Panc1 (cell line): Measurements from ENCODE around the gene ABLIM2. TPM values are rescaled to one million over a fixed set of nuclear protein-coding genes. Genes with fewer than 3 reads are reported as not detected.

Experiments used
- ATAC-seq: fragments of 200-7000 bp; cut with Tn5 transposase; 2 replicates; pipeline ENCODE4 v1.9.1; 2020; ENCODE audit warnings: mild to moderate bottlenecking, moderate library complexity
- BruUV-seq: library from RNA; stranded (reverse); fragments of 400-500 nt; replicated peaks from 2 replicates; lab custom pipeline; 2021; lab: Mats Ljungman, UMichigan
- CTCF ChIA-PET: fragments of 300-600 bp; sonication (Branson Sonifier 250); formaldehyde crosslinking; loops from one replicate; lab custom pipeline; 2022; ENCODE audit warnings: antibody characterized with exemption; lab: Charles Lee
- POLR2A ChIA-PET: fragments of 300-600 bp; sonication (Branson Sonifier 250); formaldehyde crosslinking; loops from one replicate; lab custom pipeline; 2022; ENCODE audit warnings: antibody characterized with exemption; lab: Charles Lee
- DNase-seq: peaks from one replicate; pipeline ENCODE4 v3.0.0-alpha.2; 2010; ENCODE audit warnings: low read depth, low spot score
- H3K27ac ChIP-seq: 2 replicates; pipeline ENCODE4 v1.5.1; 2011; ENCODE audit warnings: mild to moderate bottlenecking, low read length, inconsistent platforms
- H3K27me3 ChIP-seq: fragments of 200-500 bp; sonication (Bioruptor generic); 2 replicates; pipeline ENCODE4 v1.6.0; 2014; ENCODE audit warnings: low read length, inconsistent platforms; ENCODE audit not compliant: control insufficient read depth, insufficient read depth
- H3K36me3 ChIP-seq: fragments of 200-500 bp; sonication (Bioruptor generic); 2 replicates; pipeline ENCODE4 v1.5.1; 2014; ENCODE audit warnings: inconsistent platforms, mild to moderate bottlenecking, low read length, moderate library complexity; ENCODE audit not compliant: control insufficient read depth, insufficient read depth
- H3K4me1 ChIP-seq: 2 replicates; pipeline ENCODE4 v1.5.1; 2011; ENCODE audit warnings: inconsistent platforms, mild to moderate bottlenecking, low read length, moderate library complexity; ENCODE audit not compliant: control insufficient read depth, insufficient read depth
- H3K4me3 ChIP-seq, 2 experiments: 2 replicates each; pipeline ENCODE4 v1.5.1; 2011 to 2012; ENCODE audit warnings: low read depth in 2 of 2, low read length in 2 of 2, mild to moderate bottlenecking in 2 of 2, inconsistent platforms in 1 of 2, moderate library complexity in 1 of 2
- H3K9me3 ChIP-seq: fragments of 200-500 bp; sonication (Bioruptor generic); 2 replicates; pipeline ENCODE4 v1.5.1; 2014; ENCODE audit warnings: low read depth, mild to moderate bottlenecking, inconsistent platforms, low read length, moderate library complexity; ENCODE audit not compliant: control insufficient read depth, insufficient read depth
- POLR2AphosphoS5 ChIP-seq: IDR thresholded peaks from 2 replicates; pipeline ENCODE4 v1.6.1; 2012; ENCODE audit warnings: mild to moderate bottlenecking, low read depth, low read length, moderate library complexity
- SIN3A ChIP-seq: IDR thresholded peaks from 2 replicates; pipeline ENCODE4 v1.6.1; 2012; ENCODE audit warnings: low read depth, mild to moderate bottlenecking, low read length, moderate library complexity, borderline replicate concordance; ENCODE audit not compliant: insufficient read depth
- TCF7L2 ChIP-seq: IDR thresholded peaks from 2 replicates; pipeline ENCODE4 v1.6.1; 2011; ENCODE audit warnings: mild to moderate bottlenecking, low read depth, low read length, inconsistent platforms
- in situ Hi-C: cut with HindIII; loops from 2 replicates; pipeline ENCODE4 v1.10.0; 2016; ENCODE audit warnings: low sequenced_read_pairs, low pct_unique_long_range_greater_than_20kb
- intact Hi-C: fragments of 100-400 bp; cut with micrococcal nuclease; formaldehyde crosslinking; loops from one replicate; pipeline ENCODE4 v1.10.0; 2022; ENCODE audit not compliant: unreplicated experiment
- total RNA-seq: library from RNA; stranded (reverse); gene quantifications from one replicate; pipeline ENCODE4 v1.2.1, GENCODE V29; 2021; ENCODE audit not compliant: unreplicated experiment
- TF ChIP-seq, protein P1 (sequence below), 2 experiments: IDR thresholded peaks; 2 replicates each; pipeline ENCODE4 v1.6.1; 2011 to 2012; ENCODE audit warnings: low read depth in 2 of 2, control low read depth in 1 of 2, low read length in 1 of 2, mild to moderate bottlenecking in 1 of 2, moderate library complexity in 1 of 2; ENCODE audit not compliant: insufficient read depth in 1 of 2
- TF ChIP-seq, protein P2 (sequence below): fragments of 450-650 bp; IDR thresholded peaks from 2 replicates; pipeline ENCODE4 v1.5.1; 2017; ENCODE audit warnings: mild to moderate bottlenecking

The ABLIM2 gene
- total RNA-seq, 1 experiment from 2014 or later: 0.64 TPM

DNA sequence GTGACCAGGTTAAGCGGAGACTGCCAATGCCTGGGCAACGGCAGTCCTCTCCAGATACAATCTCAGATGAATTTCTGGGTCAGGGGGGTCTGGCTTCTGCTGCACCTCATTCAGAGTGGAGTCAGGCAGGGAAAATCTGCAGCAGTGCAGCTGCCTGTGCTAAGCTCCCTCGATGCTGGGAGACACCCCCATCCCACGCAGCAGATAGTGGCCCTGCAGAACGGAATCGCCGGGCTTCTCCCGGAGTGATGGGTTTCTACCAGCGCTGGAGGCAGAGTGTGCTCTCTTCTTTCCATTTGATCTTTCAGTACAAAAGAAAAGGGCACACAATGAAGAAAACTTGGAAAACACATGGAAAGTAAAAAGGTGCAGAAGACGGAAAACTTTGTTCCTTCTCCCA, 5.2 kb downstream of the ABLIM2 start:
- intact Hi-C loops (no loop called here), in situ Hi-C loops (no loop called here)
- H3K27me3 ChIP-seq: no peaks in the 10 kb centered on the region
- DNase-seq (no peak), ATAC-seq (no peak)
- POLR2A ChIA-PET: interaction anchor here (0.7 kb wide), 1 partner anchor 76 kb away, joined by 5 read pairs; no protein-coding TSS in a partner anchor
- TF ChIP-seq POLR2AphosphoS5 (no peak), TCF7L2 (no peak), SIN3A (no peak)
- TF ChIP-seq, protein P1, sequence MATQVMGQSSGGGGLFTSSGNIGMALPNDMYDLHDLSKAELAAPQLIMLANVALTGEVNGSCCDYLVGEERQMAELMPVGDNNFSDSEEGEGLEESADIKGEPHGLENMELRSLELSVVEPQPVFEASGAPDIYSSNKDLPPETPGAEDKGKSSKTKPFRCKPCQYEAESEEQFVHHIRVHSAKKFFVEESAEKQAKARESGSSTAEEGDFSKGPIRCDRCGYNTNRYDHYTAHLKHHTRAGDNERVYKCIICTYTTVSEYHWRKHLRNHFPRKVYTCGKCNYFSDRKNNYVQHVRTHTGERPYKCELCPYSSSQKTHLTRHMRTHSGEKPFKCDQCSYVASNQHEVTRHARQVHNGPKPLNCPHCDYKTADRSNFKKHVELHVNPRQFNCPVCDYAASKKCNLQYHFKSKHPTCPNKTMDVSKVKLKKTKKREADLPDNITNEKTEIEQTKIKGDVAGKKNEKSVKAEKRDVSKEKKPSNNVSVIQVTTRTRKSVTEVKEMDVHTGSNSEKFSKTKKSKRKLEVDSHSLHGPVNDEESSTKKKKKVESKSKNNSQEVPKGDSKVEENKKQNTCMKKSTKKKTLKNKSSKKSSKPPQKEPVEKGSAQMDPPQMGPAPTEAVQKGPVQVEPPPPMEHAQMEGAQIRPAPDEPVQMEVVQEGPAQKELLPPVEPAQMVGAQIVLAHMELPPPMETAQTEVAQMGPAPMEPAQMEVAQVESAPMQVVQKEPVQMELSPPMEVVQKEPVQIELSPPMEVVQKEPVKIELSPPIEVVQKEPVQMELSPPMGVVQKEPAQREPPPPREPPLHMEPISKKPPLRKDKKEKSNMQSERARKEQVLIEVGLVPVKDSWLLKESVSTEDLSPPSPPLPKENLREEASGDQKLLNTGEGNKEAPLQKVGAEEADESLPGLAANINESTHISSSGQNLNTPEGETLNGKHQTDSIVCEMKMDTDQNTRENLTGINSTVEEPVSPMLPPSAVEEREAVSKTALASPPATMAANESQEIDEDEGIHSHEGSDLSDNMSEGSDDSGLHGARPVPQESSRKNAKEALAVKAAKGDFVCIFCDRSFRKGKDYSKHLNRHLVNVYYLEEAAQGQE (IDR thresholded peaks at IDR 0.05; ENCODE audit: insufficient read depth in 1 of 2, low read depth in 2 of 2, low read length in 1 of 2): no peak
- TF ChIP-seq, protein P2, sequence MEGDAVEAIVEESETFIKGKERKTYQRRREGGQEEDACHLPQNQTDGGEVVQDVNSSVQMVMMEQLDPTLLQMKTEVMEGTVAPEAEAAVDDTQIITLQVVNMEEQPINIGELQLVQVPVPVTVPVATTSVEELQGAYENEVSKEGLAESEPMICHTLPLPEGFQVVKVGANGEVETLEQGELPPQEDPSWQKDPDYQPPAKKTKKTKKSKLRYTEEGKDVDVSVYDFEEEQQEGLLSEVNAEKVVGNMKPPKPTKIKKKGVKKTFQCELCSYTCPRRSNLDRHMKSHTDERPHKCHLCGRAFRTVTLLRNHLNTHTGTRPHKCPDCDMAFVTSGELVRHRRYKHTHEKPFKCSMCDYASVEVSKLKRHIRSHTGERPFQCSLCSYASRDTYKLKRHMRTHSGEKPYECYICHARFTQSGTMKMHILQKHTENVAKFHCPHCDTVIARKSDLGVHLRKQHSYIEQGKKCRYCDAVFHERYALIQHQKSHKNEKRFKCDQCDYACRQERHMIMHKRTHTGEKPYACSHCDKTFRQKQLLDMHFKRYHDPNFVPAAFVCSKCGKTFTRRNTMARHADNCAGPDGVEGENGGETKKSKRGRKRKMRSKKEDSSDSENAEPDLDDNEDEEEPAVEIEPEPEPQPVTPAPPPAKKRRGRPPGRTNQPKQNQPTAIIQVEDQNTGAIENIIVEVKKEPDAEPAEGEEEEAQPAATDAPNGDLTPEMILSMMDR: no peak
- H3K9me3 ChIP-seq: no peaks in the 10 kb centered on the region
- no peaks in the 10 kb centered on the region for H3K36me3 ChIP-seq
- CTCF ChIA-PET: no interaction called here
- H3K4me3 ChIP-seq: no peak overlapping the region
- peaks cover 3% of the 10 kb centered on the region; the same call in 1 of the 2 replicates for H3K4me1 ChIP-seq
- BruUV-seq: no TSS peak
- no peak overlapping the region for H3K27ac ChIP-seq

DNA sequence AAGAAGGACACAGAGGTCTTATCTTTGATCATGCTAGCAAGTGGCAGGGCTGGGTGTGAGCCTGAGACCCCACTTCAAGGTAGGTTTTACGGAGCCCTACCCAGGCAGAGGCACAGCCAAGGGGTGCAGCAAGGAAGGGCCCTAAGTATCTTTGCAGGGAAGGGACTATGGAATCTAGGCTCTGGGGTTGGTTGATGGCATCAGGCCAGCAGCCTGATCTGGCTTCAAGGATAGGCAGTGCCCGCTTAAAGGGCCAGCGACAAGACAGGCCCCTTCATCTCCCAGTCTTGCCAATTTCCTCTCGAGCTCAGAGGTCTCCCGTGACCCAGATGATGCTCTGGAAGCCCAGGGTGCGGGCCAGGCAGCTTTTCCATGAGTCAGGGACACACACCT, 5.8 kb downstream of the ABLIM2 start:
- DNase-seq (no peak), ATAC-seq (no peak)
- intact Hi-C loops (no loop called here), in situ Hi-C loops (no loop called here)
- H3K27me3 ChIP-seq: no peaks in the 10 kb centered on the region
- H3K36me3 ChIP-seq: no peaks in the 10 kb centered on the region
- TF ChIP-seq, protein P2: no peak
- no peak for TF ChIP-seq SIN3A
- no peak for TF ChIP-seq POLR2AphosphoS5
- TF ChIP-seq, protein P1 (IDR thresholded peaks at IDR 0.05; ENCODE audit: insufficient read depth in 1 of 2, low read depth in 2 of 2, low read length in 1 of 2): no peak
- TF ChIP-seq TCF7L2: no peak
- BruUV-seq: no TSS peak
- H3K9me3 ChIP-seq: no peaks in the 10 kb centered on the region
- H3K4me1 ChIP-seq: peaks cover 1% of the 10 kb centered on the region; the same call in 1 of the 2 replicates
- CTCF ChIA-PET: no interaction called here
- H3K27ac ChIP-seq: no peak overlapping the region
- POLR2A ChIA-PET: no interaction called here
- no peak overlapping the region for H3K4me3 ChIP-seq
